Measurements from ENCODE around the gene STYX.
"Not testable (repeated sequence)": the region's sequence is repeated elsewhere in the genome, so short reads cannot be mapped to it uniquely, and the experiment has no call there.

Gene STYX

GRCh38 chr14:52729925-52730708 is at the start of gene STYX:
TSS of gene STYX (plus strand) at chr14:52730166. CDS start at chr14:52730475, 309 bp downstream.
- peak; percentile 96 to 98 for DNase-seq

GRCh38 chr14:52683985-52684520 is 45.9 kb upstream of the STYX start:
- DNase-seq, result no peak

- no peak for DNase-seq
Measured at GRCh38 chr14:52686176-52686575, 43.8 kb upstream of the STYX start.

- no peak for DNase-seq
Measured at GRCh38 chr14:52690983-52691760, 38.8 kb upstream of the STYX start.

GRCh38 chr14:52692248-52692962 is 37.6 kb upstream of the STYX start:
- peak; percentile 10 to 34 for DNase-seq

DNA sequence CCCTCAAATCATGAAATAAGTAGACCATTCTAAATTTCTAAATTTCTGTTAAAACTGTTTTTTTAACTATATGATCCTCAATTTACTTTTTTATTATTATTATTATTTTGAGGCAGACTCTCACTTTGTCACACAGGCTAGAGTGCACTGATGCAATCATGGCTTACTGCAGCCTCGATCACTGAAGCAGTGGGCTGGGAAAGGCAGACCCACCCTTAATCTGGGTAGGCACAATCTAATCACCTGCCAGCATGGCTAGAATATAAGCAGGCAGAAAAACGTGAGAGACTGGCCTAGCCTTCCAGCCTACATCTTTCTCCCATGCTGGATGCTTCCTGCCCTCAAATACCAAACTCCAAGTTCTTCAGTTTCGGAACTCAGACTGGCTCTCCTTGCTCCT is 36.9 kb upstream of the STYX start:
- DNase-seq, result no peak

DNA sequence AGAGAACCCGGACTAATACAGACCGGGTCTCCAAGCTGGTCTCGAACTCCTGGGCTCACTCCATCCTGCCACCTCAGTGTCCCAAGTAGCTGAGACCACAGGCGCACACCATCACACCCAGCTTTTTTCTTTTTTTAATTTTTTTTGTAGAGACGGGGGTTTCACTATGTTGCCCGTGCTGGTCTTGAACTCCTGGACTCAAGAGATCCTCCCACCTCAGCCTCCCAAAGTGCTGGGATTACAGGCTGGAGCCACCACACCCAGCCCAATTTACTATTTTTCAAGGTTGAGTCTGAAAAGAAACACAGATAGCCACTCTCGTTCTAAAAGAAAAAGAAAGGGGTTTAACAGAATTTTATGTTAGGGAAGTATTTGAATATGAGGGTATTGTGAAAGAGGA is 36.4 kb upstream of the STYX start:
- no peak for DNase-seq

GRCh38 chr14:52694761-52695480 is 35.0 kb upstream of the STYX start:
- DNase-seq, result peak; percentile 56 to 76

- DNase-seq, result peak; percentile 66 to 72
Measured at GRCh38 chr14:52695481-52696091, 34.4 kb upstream of the STYX start, which contains the start of gene ERO1A. TSS of gene ERO1A (minus strand) at chr14:52695558. CDS start at chr14:52695481, 77 bp downstream.

- no peak for DNase-seq
Measured at GRCh38 chr14:52700701-52701172, 29.2 kb upstream of the STYX start.

DNA sequence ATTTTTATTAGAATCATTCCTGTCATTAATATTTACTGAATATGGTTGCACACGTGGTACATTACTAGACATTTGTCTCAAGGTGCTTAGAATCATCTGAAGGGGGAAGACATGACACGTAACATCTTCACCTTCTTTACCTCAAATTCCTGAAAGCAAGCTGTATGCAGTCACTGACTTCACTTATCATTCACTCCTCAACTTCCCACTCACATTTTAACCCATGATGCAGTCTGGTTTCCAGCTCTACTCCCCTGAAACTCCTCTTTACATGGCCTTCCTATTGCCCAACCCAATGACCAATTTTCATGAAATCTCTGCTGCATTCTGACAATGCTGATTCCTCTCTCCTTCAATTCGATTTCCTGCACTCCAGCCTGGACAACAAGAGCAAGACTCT is 28.7 kb upstream of the STYX start:
- no peak for DNase-seq

DNA sequence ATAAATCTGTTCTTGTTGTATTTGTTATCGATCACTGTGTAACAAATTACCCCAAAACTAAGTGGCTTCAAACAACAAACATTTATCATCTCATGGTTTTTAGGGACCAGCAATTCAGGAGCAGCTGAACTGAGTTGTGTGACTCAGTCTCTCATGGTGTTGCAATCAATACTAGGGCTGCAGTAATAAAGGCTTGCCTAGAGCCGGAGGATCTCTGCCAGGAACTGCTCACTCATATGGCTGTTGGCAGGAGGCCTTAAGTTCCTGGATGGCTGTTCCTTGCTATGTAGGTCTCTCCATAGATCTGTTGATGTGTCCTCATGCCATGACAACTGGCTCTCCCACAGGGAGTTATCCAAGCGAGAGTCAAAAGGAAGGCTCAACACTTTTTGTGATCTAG is 26.7 kb upstream of the STYX start:
- DNase-seq, result peak in 1 of 2 donors; percentile 29

- DNase-seq, result no peak
Measured at GRCh38 chr14:52703664-52704063, 26.3 kb upstream of the STYX start.

DNA sequence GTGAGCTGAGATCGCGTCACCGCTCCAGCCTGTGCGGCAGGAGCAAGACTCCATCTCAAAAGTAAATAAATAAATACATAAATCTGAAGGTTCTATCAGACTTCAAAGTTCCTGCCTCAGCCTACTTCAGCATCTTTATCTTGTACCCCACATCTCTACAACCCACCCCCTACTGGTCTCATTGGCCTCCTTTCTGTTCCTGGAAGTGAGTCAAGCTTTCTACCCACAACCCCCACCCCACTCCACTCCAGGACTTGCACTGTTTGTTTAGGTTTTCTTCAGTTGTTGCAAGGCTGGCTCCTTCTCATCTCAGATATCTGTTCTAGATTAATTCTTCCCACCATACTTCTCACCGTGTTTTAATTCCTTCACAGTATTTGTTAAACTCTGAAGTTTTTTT is 23.7 kb upstream of the STYX start:
- peak; percentile 49 to 74 for DNase-seq

DNA sequence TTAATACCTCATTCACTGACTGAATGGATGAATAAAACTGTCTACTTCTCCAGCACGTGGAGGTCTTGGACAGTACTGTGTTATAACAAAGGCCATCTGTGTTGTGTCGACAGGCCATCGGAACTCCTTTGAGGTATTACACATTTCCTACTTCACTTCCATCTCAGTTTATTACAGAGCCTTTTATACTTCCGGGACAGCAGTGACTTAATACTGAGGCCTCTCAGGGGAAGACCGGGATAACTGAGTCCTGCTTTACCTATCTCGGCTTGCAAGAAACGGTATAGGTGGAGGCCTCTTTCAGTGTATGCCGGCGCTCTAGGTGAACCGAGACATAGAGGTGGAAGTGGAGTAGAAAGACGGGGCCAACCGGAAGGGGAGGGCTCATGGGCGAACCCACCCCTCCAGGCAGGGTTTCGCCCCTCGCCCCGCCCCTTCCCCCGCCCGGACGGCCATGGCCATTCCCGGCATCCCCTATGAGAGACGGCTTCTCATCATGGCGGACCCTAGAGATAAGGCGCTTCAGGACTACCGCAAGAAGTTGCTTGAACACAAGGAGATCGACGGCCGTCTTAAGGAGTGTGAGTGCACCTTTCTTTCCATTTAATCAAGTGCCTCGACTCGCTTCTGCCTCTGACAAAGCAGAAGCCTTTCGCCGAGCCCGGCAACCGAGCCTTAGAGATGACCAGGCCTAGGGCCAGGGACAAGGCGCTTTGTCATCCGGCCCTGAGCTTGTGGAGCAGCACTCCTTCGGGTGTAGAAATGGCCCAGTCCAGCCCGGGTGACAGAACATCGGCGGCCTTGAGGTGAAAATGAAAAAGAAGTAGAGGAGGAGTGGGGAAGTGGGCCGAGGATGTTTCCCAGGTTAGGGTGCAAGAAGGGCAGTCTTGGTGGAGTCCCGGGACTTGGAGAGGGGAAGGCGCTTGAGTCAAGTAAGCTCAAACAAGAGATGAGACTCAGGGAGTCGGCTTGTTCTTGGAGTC is 23.0 kb upstream of the STYX start, which contains the start of gene PSMC6:
TSS of gene PSMC6 (plus strand) at position 477 of the 983 bp plus-strand sequence. CDS start at position 497, 20 bp downstream.
- peak; percentile 92 to 95 for DNase-seq

- DNase-seq, result no peak
Measured at GRCh38 chr14:52711666-52712065, 18.3 kb upstream of the STYX start.

GRCh38 chr14:52716155-52716554 is 13.8 kb upstream of the STYX start:
- DNase-seq, result no peak

DNA sequence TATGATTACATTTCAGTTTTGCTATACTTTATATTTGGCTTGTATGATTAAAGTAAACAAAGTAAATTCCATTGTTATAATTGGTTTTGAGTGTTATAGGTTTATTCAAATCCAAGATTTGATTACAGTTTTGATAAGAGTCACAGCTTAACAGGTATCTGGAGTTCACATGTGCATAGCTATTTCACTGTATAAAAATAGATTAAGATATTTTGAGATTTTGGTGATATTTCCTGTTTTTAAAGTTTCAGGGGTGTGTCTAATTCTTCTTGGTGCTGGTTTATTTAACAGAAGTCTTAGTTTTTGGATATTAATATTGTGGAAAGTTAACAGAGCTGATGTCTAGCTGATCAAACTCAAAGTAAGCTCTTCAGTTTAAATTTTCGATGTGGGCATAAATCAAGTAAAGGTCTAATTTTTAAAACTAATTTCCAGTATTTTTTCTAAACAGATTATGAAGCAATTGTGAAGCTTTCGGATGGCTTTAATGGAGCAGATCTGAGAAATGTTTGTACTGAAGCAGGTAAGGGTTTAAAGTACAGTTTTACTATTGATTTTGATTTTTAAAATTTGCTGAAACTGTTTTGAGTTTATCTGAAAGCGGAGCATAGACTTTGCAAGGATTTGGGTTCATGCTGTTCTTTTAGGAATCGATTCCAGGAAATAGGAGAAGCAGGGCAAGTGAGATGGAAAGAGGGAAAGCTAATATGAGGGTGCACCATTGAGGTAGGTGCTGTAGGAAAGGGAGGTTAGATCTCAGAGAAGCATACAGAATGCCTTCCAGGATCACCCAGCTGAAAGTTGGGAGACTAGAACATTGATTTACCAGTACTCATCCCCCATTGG is 6.2 kb upstream of the STYX start:
- DNase-seq, result no peak

GRCh38 chr14:52724360-52724644 is 5.7 kb upstream of the STYX start:
- no peak for DNase-seq

DNA sequence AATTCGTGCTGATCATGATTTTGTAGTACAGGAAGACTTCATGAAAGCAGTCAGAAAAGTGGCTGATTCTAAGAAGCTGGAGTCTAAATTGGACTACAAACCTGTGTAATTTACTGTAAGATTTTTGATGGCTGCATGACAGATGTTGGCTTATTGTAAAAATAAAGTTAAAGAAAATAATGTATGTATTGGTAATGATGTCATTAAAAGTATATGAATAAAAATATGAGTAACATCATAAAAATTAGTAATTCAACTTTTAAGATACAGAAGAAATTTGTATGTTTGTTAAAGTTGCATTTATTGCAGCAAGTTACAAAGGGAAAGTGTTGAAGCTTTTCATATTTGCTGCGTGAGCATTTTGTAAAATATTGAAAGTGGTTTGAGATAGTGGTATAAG is 2.5 kb upstream of the STYX start:
- DNase-seq, result not testable (repeated sequence)
